ENCODE results near the gene COL19A1.

Gene COL19A1

DNA sequence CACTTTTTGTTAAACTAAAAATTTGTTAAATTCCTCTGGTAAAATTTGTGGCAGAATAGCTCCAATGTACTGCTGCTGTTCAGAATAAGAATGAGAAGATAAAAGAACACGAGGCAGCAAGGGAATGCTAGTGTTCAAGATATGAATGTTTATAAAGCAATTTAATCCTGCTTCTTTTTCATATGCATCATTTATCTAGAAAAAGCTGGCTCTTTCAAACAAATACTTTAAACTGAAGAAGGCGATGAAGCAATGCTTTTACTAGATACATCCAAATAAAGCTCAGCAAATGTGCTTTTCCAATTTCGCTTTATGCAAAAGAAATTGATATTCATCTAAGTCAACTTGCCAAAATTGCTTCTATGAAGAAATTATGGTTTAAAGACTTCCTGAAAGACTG lies 370.0 kb downstream of the COL19A1 start:
- DNase-seq = no peak

DNA sequence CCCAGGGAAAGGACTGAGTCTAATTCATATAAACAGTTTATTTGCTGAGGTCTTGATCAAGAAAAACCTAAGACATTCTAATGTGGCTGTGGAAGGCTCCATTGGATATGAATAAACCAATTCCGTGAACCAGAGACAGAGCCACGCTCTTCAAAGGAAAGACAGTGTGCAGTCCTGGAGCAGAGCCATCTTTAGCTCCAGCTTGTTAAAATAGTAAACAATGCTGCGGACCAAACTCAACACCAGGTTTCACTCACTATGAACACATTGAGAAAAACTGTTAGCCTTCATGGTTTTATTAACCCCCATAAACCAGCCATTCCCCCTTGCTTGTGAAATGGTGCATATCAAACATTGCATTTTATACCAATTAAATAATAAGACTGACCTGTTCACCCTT lies 374.7 kb downstream of the COL19A1 start:
- DNase-seq = no peak

DNA sequence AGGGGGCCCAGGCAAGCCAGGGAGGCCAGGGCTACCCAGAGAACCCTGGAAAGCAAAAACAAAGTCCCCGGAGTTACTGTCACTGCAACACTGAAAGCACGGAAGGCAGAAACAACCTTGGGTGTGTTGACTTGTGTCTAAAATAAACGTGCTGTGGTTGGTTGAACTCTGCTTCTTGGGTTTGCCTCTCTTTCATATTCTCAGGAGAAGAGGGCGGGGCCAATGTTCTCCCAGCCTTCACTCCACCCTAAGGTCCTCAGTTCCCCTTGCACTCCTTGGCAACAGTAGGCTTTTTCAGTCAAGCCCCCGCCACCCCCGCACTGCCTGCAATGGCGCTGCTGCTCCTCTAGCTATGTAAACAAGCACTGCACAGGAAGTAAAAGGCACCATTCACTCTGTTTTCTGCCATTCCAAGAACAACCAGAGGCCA lies 375.6 kb downstream of the COL19A1 start:
- no peak for DNase-seq

DNA sequence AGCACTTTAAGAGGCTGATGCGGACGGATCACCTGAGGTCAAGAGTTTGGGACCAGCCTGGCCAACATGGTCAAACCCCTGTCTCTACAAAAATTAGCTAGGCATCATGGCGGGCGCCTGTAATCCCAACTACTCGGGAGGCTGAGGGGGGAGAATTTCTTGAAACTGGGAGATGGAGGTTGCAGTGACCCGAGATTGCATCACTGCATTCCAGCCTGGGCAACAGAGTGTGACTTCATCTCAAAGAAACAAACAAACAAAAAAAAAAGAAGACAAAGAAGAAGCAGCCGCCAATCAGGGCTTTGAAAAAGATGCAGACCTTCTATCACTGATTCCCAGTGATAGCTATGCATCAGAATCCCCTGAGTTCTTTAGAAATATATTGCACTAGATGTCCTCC lies 379.8 kb downstream of the COL19A1 start:
- no peak for DNase-seq

DNA sequence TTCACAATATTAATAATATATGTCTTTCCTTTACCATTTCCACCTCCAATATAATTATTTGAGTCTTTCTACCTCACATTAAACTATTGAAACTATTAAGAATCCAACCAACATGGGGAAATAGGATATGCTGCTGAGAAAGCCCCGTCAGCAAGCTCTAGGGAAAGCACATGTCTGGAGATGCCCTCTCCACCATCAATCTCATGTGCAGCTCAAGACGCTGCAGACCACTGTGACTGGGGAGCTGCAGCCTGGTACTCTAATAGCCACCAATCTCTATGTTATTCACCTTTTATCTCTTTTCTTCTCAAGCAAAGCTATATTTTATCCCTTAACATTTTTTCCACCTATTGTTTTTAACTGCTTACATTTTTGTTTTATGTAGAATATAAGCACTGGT lies 386.2 kb downstream of the COL19A1 start:
- no peak for DNase-seq

DNA sequence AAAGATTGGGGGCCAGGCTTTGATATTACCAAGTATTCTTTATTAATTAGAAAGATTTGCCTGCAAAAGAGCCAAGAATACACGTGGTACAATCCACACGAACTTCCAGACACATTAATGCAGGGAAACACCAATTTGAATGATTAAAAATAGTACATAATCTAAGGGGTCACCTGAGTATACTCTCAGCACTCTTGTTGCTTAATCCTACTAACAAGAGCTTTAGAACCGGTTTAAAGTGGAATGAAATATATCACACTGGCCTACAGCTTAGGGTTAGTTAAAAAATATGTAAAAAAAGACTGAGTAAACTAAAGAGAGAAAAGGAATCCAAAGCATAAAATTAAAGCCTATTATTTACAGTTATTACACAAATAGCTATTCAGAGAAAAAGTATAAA lies 387.6 kb downstream of the COL19A1 start:
- DNase-seq = no peak

DNA sequence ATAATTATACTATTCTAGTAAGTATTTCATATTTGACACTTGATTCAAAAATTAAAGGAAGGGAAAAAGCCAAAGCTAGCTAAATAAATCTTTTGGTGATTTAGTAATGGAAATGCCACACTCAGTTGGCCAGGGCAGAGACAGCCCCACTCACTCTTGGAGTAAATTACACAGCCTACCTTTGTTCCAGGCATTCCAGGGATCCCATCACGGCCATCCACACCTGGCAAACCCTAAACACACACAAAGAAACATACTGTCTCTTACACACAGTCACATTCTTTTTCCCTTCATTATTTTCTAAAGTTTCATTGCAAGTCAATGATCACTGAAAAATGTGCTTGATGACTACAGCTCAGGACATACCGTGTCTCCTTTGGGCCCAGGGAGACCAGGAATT lies 388.4 kb downstream of the COL19A1 start:
- DNase-seq = no peak

DNA sequence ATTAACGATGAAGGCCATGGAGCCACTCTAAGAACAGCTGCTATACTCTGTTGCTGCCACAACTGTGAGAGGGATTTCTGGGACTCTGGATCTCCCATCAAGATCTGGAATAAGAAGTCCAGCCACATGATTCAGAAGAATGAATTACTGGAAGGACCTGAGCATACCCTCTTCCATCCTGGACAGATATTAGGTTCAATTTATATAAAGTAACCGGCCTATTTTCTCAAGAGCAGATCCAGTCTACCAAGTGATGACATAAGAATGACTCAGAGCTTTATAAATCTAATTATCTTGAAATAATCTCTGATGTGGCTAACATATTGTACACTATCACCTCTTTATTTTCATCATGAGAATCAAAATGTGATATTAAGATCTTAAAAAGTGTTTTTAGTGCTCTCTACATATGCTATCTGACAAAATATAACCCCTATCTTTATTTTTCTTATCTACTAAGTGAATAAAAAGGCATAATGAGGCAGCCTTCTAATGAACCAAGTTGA lies 391.5 kb downstream of the COL19A1 start:
- no peak for DNase-seq

DNA sequence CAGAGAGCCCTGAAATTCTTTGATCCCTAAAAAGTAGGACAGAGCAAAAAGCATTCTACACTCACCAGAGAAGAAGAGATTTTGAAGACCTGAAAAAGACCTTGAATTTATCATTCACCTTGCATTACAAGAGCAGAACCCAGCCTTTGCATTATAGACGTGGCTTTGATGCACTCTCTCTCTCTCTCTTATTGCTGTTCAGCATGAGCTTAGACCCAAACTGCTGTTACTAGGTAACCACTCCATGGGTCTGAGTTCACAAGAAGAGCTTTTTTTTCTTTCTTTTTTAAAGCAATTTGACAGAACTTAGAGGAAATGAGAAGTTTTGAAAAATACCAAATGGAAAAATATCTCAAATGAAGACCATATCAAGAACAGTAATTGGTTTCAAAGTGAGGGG lies 392.1 kb downstream of the COL19A1 start:
- DNase-seq = no peak

Measured in stimulated activated CD4-positive, alpha-beta T cell treated with anti-CD3 and anti-CD28 coated beads, Interleukin-4, amount 100 ng/mL, for 1 hour (primary cell).